CD4-positive, alpha-beta T cell treated with Interleukin-15 for 4 hours (primary cell): ENCODE results near the gene WIPF1.

Source experiments
- DNase-seq: peaks from one replicate; pipeline ENCODE4 v3.0.0-alpha.2; 2020; ENCODE audit warnings: low spot score

WIPF1 gene

GRCh38 chr2:174597345-174598047, at the start of gene WIPF1:
TSS of gene WIPF1 (minus strand) at chr2:174597804. CDS start at chr2:174585573, 12,231 bp downstream.
- peak; percentile 82 for DNase-seq

GRCh38 chr2:174645296-174645695, 47.7 kb upstream of the WIPF1 start:
- no peak for DNase-seq

- DNase-seq: no peak
These were observed 46.8 kb upstream of the WIPF1 start for GRCh38 chr2:174644406-174644805.

GRCh38 chr2:174643356-174643755, 45.8 kb upstream of the WIPF1 start:
- no peak for DNase-seq

GRCh38 chr2:174641168-174641567, 43.6 kb upstream of the WIPF1 start:
- DNase-seq: no peak

- DNase-seq: no peak
These were observed 39.4 kb upstream of the WIPF1 start for GRCh38 chr2:174636987-174637386.

- no peak for DNase-seq
These were observed 38.3 kb upstream of the WIPF1 start for GRCh38 chr2:174635776-174636404.

- DNase-seq: peak; percentile 44
These were observed 37.5 kb upstream of the WIPF1 start for GRCh38 chr2:174635015-174635593.

GRCh38 chr2:174634130-174635014, 36.8 kb upstream of the WIPF1 start:
- peak; percentile 75 for DNase-seq

- DNase-seq: no peak
These were observed 36.0 kb upstream of the WIPF1 start for GRCh38 chr2:174633623-174633930.

- DNase-seq: no peak
These were observed 35.4 kb upstream of the WIPF1 start for GRCh38 chr2:174632841-174633622.

- no peak for DNase-seq
These were observed 33.7 kb upstream of the WIPF1 start for GRCh38 chr2:174631009-174631981.

GRCh38 chr2:174630107-174630506, 32.5 kb upstream of the WIPF1 start:
- no peak for DNase-seq

GRCh38 chr2:174629506-174629905, 31.9 kb upstream of the WIPF1 start:
- no peak for DNase-seq

GRCh38 chr2:174628528-174629169, 31.0 kb upstream of the WIPF1 start:
- DNase-seq: no peak

- no peak for DNase-seq
These were observed 29.6 kb upstream of the WIPF1 start for GRCh38 chr2:174627216-174627615.

- no peak for DNase-seq
These were observed 27.4 kb upstream of the WIPF1 start for GRCh38 chr2:174624895-174625430.

- DNase-seq: no peak
These were observed 26.1 kb upstream of the WIPF1 start for GRCh38 chr2:174623690-174624089.

GRCh38 chr2:174623106-174623637, 25.6 kb upstream of the WIPF1 start:
- DNase-seq: no peak

- no peak for DNase-seq
These were observed 23.7 kb upstream of the WIPF1 start for GRCh38 chr2:174621323-174621722.
